GM18499 (cell line): ENCODE data around the gene COLEC11.

Experiments
- ATAC-seq: cut with Tn5 transposase; IDR thresholded peaks from one replicate; pipeline ENCODE4 v1.9.1; 2021; ENCODE audit warnings: moderate number of reproducible peaks; ENCODE audit not compliant: insufficient read depth, unreplicated experiment

COLEC11 gene

DNA sequence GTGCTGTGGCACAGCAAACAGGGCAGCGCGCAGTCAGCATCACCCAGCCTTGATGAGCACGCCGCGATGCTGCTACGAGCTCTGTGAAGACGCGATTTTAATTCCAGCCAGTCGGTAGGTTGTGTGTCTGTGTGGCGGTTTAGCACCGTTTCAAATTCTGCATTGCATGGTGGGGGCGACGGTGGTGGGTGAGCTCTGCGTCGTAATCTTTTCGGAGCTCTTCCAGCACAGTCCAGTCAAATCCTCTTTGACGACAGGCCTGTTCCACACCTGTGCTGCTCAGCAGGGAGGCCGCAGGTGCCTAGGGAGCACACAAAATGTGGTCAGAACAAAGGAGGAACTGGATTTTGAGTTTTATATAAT is 71.7 kb downstream of the COLEC11 start:
- no peak for ATAC-seq

GRCh38 chr2:3667151-3667631 is 72.3 kb downstream of the COLEC11 start:
- ATAC-seq, result no peak

DNA sequence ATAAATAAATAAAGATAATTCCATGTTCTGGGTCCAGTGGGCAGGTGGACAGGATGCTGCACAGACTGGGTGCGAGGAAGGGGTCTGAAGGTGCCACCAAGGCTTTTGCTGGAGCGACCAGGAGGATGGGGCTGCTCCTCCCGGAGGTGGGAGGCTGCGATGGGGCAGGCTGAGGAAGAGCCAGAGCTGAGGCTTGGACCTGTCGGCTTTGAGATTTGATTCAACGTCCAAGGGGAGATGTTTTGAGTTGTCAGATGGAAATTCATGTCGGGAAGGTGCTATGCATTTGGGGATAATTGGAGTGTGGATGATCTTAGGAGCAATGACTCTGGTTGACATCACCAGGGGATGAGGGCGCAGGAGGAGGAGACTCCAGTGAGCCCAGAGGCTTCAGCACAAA is 74.7 kb downstream of the COLEC11 start:
- ATAC-seq, result no peak

GRCh38 chr2:3670376-3670775 is 75.5 kb downstream of the COLEC11 start:
- ATAC-seq, result no peak

DNA sequence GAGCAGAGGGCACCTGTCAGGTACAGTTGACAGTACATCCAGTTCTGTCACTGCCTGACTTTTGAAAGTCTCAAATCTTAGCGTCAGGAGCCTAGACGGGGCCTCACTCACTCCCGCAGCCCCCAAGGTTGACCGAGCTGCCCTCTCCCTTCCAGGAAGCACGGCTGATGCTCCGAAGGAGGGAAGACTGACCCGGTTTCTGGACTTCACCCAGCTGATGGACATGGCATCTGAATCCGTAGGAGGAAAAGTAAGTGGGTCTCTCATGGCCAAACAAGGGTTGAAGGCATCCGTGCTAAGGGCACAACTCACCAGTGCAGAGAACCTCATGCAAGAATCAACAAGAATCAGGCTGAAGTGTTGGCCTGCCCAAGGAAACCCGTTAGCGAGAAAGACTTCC is 76.0 kb downstream of the COLEC11 start:
- no peak for ATAC-seq

GRCh38 chr2:3672861-3673678 is 78.2 kb downstream of the COLEC11 start:
- no peak for ATAC-seq

GRCh38 chr2:3674066-3674845 is 79.3 kb downstream of the COLEC11 start:
- no peak for ATAC-seq

DNA sequence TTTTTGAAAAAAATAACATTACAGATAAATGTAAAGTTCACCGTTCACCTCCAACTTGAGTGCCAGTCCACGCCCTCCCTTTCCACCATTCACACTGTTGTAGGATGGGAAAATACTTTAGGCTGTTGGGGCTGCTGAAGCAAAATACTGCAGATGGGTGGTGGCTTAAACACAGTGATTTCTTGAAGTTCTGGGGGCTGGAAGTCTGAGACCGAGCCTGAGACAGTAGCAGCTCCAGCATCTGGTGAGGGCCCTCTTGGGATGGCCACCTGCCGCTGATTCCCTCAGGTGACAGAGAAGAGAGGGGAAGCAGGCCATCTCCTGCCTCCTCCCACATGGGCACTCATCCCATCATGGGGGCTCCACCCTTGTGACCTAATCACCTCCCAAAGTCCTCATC is 80.8 kb downstream of the COLEC11 start:
- no peak for ATAC-seq

- ATAC-seq, result no peak
Measured at GRCh38 chr2:3677436-3677835, 82.5 kb downstream of the COLEC11 start.

- no peak for ATAC-seq
Measured at GRCh38 chr2:3678212-3678611, 83.3 kb downstream of the COLEC11 start.

DNA sequence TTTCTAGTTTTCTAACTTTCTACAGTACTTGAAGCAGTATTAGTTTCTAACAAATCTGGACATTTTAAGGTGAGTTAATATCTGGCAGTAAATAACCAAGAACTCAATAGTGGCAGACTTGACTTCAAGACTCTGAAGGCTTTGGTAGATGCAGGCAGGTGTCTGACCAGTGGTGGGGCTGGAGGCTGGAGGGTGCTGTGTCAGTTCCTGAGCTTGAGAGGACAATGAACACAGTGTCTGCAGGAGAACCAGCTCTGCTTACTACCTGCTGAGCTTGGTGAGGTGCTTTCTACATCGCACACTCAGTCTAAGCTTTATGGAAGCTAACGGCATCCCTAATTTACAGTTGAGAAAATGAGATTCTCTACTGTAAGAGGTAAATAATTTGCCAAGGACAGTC is 84.3 kb downstream of the COLEC11 start:
- no peak for ATAC-seq

GRCh38 chr2:3679616-3680393 is 84.9 kb downstream of the COLEC11 start:
- ATAC-seq, result no peak

DNA sequence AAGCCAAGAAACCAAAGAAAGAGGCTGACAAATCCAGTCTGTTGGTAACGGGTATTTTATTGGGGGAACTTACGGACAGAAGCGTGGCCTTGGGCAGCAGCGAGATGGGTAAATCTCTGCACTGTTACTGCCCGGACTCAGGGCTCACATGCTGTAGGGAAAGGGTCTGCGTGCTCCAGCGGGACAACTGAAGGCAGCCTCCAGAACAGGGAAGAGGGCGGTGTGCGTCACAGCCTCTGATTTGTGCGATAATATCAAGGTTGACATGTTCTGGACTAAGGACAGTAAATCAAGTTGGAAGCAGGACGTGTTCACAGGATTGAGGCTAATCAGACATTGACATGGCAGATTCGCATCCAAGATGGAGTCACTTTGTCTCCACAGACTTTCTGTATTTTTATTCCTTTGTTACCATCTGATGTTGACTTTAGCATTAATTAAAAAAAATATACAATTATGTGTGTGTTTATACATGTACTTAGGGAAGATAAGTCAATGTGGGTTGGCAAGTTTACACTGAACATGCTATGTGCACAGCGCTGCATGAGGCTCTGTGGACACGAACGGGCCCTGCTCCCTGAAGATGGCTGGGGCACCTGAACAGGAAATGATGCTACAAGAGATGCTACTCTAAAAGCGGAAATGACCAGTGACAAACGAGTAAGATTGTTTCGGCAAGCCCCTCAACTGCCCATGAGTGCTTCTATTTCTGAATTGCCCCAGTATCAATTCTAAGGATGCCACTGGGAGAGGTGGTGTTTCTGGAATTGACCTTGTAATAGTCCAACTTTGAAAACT is 85.8 kb downstream of the COLEC11 start:
- no peak for ATAC-seq

GRCh38 chr2:3681625-3682024 is 86.7 kb downstream of the COLEC11 start:
- ATAC-seq, result no peak

DNA sequence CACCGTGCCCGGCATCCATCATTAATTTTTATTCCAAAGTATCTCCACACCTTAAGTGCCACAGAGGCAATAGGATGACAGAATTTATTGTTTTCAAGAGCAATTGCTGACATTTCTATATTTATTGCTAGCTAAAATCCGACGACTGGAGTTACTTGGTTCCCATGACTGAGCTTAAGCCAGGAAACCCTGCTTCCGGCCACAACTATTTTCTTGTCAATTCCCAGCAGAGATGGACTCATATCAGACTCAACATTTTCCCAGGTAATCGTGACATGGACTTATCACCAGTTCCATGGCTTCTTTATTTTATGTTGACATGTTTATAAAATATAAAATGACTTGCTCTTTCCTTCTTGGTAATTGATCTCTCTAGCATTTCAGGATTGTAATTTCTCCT is 87.9 kb downstream of the COLEC11 start:
- ATAC-seq, result no peak

DNA sequence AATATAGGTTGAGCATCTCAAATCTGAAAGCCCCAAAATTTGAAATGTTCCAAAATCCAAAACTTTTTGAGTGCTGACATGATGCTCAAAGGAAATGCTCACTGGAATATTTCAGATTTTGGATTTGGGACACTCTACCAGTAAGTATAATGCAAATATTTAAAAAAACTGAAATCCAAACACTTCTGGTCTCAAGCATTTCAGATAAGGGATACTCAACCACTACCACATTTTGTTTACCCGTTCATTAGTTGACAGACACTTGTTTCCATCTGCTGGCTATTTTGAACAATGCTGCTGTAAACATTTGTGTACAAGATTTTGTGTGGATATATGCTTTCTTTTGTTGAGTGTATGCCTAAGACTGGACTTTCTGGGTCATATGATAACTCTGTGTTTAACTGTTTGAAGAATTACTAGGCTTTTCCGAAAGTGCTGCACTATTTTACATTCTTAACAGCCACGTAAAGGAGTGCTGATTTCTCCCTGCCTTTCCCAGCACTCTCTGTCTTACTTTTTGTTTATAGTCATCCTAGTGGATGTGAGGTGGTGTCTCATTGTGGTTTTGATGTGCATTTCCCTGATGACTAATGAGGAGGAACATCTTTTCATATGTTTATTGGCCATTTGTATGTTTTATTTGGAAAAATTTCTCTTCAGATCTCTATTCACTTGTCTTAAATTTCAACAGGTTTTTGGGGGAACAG is 89.0 kb downstream of the COLEC11 start:
- no peak for ATAC-seq

- ATAC-seq, result no peak
Measured at GRCh38 chr2:3689998-3690748, 95.3 kb downstream of the COLEC11 start.

DNA sequence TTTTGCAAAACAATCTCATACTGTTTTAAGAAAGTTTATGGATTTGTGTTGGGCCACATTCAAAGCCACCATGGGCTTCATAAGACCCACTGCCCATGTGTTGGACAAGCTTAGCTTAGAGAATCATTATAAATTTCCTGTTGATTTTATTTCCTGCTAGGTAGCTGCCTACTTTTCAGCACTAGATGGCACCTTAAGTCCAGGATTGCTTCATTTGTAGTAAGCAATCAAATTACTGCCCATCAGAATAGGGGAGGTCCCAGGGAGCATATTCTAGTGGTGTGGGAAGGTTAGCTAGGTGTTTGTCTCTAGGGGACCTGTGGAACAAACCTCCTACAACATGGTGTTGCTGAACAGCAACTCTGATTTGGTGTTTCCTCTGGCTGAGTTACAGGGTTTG is 97.5 kb downstream of the COLEC11 start:
- no peak for ATAC-seq
